Neural crest cell (in vitro differentiated cells): ENCODE data around the gene SLC25A22. TPM values are rescaled to one million over a fixed set of nuclear protein-coding genes. Genes with fewer than 3 reads are reported as not detected.

Experiments
- DNase-seq: peaks from one replicate; pipeline ENCODE4 v3.0.0; 2021; ENCODE audit warnings: low read depth, mixed read lengths, low spot score
- H3K27ac Mint-ChIP-seq: one replicate; pipeline ENCODE4 v1.8.0; 2021; ENCODE audit warnings: mild to moderate bottlenecking, mixed read lengths; ENCODE audit not compliant: unreplicated experiment
- H3K27me3 Mint-ChIP-seq: 2 replicates; pipeline ENCODE4 v1.8.0; 2021; ENCODE audit warnings: low read depth, mild to moderate bottlenecking, mixed read lengths
- H3K36me3 Mint-ChIP-seq: 2 replicates; pipeline ENCODE4 v1.8.0; 2021; ENCODE audit warnings: low read depth, mild to moderate bottlenecking, mixed read lengths
- H3K4me1 Mint-ChIP-seq: 2 replicates; pipeline ENCODE4 v1.8.0; 2021; ENCODE audit warnings: mixed read lengths
- H3K4me3 Mint-ChIP-seq: one replicate; pipeline ENCODE4 v1.8.0; 2021; ENCODE audit warnings: mild to moderate bottlenecking, mixed read lengths
- H3K9me3 Mint-ChIP-seq: 2 replicates; pipeline ENCODE4 v1.8.0; 2021; ENCODE audit warnings: mixed read lengths
- CTCF ChIP-seq: fragments of 200-600 bp; sonication (generic); conservative IDR thresholded peaks from 2 replicates; pipeline ENCODE4 v1.5.0; 2021; ENCODE audit warnings: antibody characterized with exemption, mild to moderate bottlenecking
- total RNA-seq: library from RNA; stranded (reverse); gene quantifications from 2 replicates; pipeline ENCODE4 v1.2.1, GENCODE V29; 2021

The SLC25A22 gene
- total RNA-seq, 1 donor from 2014 or later, result 54.6 TPM

DNA sequence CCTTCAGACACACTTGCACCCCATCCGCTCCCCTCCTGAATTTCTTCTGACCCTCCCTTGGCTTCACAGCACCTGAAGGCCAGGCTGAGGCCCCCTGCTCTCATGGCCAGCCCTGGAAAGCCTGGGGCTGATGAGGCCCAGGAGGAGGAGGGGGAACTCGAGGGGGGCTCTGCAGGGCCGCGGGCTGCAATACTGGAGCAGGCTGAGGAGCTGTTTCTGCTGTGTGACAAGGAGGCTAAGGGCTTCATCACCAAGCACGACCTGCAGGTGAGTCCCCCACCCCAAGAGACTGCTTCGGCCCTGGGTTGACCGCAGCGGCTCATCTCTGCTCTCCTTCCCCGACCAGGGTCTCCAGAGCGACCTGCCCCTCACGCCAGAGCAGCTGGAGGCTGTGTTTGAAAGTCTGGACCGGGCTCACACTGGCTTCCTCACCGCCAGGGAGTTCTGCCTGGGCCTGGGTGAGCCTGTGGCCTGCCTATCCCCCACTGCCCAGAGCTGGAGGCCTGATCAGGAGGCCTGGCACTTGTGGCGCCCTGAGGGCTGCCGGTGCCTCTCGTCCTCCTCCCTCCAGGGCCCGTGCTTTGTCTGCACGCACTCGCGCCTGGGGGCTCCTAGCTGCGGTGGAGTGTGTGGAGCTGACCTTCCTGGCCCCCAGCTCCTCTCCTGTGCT, 30.6 kb upstream of the SLC25A22 start:
- peak overlapping the region; percentile 81 for H3K4me3 Mint-ChIP-seq
- H3K27ac Mint-ChIP-seq, result no peak overlapping the region
- no peak for TF ChIP-seq CTCF
- peaks cover 60% of the 10 kb centered on the region for H3K27me3 Mint-ChIP-seq
- H3K9me3 Mint-ChIP-seq, result no peaks in the 10 kb centered on the region
- H3K4me1 Mint-ChIP-seq, result peaks cover 22% of the 10 kb centered on the region
- H3K36me3 Mint-ChIP-seq, result no peaks in the 10 kb centered on the region
- DNase-seq, result no peak

GRCh38 chr11:827897-828192, 29.8 kb upstream of the SLC25A22 start, which contains the start of gene CRACR2B:
Gene CRACR2B (plus strand): TSS chr11:827919. CDS start chr11:828608, 689 bp downstream.
- no peak for DNase-seq
- peak within 1 kb of the TSS; percentile 81 for H3K4me3 Mint-ChIP-seq
- H3K27ac Mint-ChIP-seq, result no peak within 1 kb of the TSS
- H3K36me3 Mint-ChIP-seq, result no peaks in the 10 kb centered on the region
- H3K9me3 Mint-ChIP-seq, result no peaks in the 10 kb centered on the region
- H3K4me1 Mint-ChIP-seq, result peaks cover 21% of the 10 kb centered on the region
- peaks cover 60% of the 10 kb centered on the region for H3K27me3 Mint-ChIP-seq
- TF ChIP-seq CTCF, result no peak

DNA sequence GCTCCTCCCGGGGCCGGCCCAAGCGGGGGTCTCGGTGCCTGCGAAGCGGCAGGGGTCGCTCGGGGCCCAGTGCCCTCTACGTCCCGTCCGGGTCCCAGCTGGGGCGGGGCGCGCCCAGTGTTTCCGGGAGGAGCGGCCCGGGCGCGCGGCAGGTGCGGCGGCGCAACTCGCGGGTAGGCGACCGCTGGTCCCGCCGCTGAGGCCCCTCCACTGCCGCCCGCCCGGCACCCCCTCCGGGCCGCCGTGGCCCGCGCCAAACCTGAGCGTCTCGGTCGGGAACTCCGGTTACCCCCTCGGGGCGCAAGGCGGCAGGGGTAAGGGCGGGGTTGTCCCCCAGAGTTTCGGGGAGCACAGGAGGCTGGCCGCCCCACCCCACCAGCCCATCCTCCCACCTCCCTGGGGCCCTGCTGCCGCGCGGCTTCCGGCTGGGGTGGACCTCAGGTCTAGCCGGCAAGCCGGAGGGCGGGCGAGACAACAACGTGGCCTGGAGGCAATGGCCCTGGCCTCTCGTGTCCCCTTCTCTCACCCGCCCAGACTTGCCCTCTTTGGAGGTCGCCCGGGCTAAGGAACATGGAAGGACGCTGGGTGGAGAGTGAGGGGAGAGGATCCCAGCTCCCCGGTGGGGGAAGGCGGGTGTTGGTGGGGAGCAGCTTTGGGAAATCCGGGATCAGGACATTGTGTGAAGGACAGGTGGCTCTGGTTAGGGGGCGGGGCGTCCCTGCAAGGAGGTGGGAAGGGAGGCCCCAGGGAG, 29.2 kb upstream of the SLC25A22 start:
- H3K36me3 Mint-ChIP-seq, result no peaks in the 10 kb centered on the region
- H3K4me3 Mint-ChIP-seq, result peak overlapping the region; percentile 72
- no peak for TF ChIP-seq CTCF
- H3K27me3 Mint-ChIP-seq, result peaks cover 58% of the 10 kb centered on the region
- peaks cover 21% of the 10 kb centered on the region for H3K4me1 Mint-ChIP-seq
- DNase-seq, result no peak
- no peak overlapping the region for H3K27ac Mint-ChIP-seq
- H3K9me3 Mint-ChIP-seq, result no peaks in the 10 kb centered on the region

- Mint-ChIP-seq H3K4me3 (peak overlapping the region; percentile 73), H3K36me3 (no peaks in the 10 kb centered on the region), H3K9me3 (no peaks in the 10 kb centered on the region), H3K27me3 (peaks cover 53% of the 10 kb centered on the region), H3K27ac (no peak overlapping the region), H3K4me1 (peaks cover 21% of the 10 kb centered on the region)
- DNase-seq, result no peak
- TF ChIP-seq CTCF, result no peak
Observed at GRCh38 chr11:826836-827145, 28.7 kb upstream of the SLC25A22 start.

DNA sequence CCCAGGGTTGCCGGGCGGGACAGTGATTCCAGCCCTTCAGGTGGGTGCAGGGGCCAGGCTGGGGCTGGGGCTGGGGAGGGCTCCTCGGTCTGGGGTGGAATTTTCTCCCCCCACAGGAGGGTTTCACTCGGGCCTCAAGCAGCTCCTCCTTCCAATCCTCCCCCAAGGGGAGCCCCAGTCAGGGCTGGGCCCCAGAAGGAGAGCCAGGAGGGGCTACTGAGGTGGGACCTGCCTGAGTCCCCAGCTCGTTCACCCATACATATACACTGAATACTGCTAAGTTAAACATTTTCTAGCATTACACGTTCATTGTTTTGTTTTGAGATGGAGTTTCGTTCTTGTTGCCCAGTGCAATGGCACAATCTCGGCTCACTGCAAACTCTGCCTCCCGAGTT, 28.1 kb upstream of the SLC25A22 start:
- no peak for DNase-seq
- Mint-ChIP-seq H3K9me3 (no peaks in the 10 kb centered on the region), H3K27ac (no peak overlapping the region), H3K4me1 (peaks cover 21% of the 10 kb centered on the region), H3K36me3 (no peaks in the 10 kb centered on the region), H3K27me3 (peaks cover 47% of the 10 kb centered on the region), H3K4me3 (peak overlapping the region; percentile 73)
- TF ChIP-seq CTCF, result no peak
